ENCODE results near the gene GCK. TPM values are rescaled to one million over a fixed set of nuclear protein-coding genes. Genes with fewer than 3 reads are reported as not detected.
"Not testable (repeated sequence)": the region's sequence is repeated elsewhere in the genome, so short reads cannot be mapped to it uniquely, and the experiment has no call there.

GCK gene
- total RNA-seq, 3 donors from 2014 or later, result 0.48 to 1.6 TPM; not detected in 1

- DNase-seq (ENCODE audit: low spot score in 2 of 2), result no peak
- Histone ChIP-seq H3K27ac (no peak overlapping the region), H3K27me3 (no peaks in the 10 kb centered on the region), H3K9me3 (no peaks in the 10 kb centered on the region), H3K36me3 (no peaks in the 10 kb centered on the region), H3K4me3 (no peak overlapping the region), H3K4me1 (no peaks in the 10 kb centered on the region)
- TF ChIP-seq CTCF (IDR thresholded peaks at IDR 0.05) (no peak), POLR2AphosphoS5 (IDR thresholded peaks at IDR 0.05) (no peak), POLR2A (IDR thresholded peaks at IDR 0.05) (no peak)
- intact Hi-C loops (cut with DNase I; ENCODE audit: low total_unique reads), result no loop called here
Observed at GRCh38 chr7:44173911-44174693, 15.1 kb downstream of the GCK start.

- no peak for TF ChIP-seq POLR2A (IDR thresholded peaks at IDR 0.05)
- no peak for TF ChIP-seq POLR2AphosphoS5 (IDR thresholded peaks at IDR 0.05)
- no peak for TF ChIP-seq CTCF (IDR thresholded peaks at IDR 0.05)
- Histone ChIP-seq H3K4me1 (no peaks in the 10 kb centered on the region), H3K27me3 (no peaks in the 10 kb centered on the region), H3K36me3 (no peaks in the 10 kb centered on the region), H3K27ac (no peak overlapping the region), H3K4me3 (no peak overlapping the region), H3K9me3 (no peaks in the 10 kb centered on the region)
- intact Hi-C loops (cut with DNase I; ENCODE audit: low total_unique reads), result no loop called here
- no peak for DNase-seq (ENCODE audit: low spot score in 2 of 2)
Observed at GRCh38 chr7:44172803-44173424, 16.3 kb downstream of the GCK start.

GRCh38 chr7:44172352-44172751, 16.9 kb downstream of the GCK start:
- no peaks in the 10 kb centered on the region for H3K36me3 ChIP-seq
- H3K27me3 ChIP-seq, result no peaks in the 10 kb centered on the region
- intact Hi-C loops (cut with DNase I; ENCODE audit: low total_unique reads), result no loop called here
- TF ChIP-seq POLR2A (IDR thresholded peaks at IDR 0.05) (no peak), CTCF (IDR thresholded peaks at IDR 0.05) (no peak), POLR2AphosphoS5 (IDR thresholded peaks at IDR 0.05) (no peak)
- H3K4me1 ChIP-seq, result no peaks in the 10 kb centered on the region
- no peak overlapping the region for H3K4me3 ChIP-seq
- H3K27ac ChIP-seq, result no peak overlapping the region
- no peaks in the 10 kb centered on the region for H3K9me3 ChIP-seq
- DNase-seq (ENCODE audit: low spot score in 2 of 2), result no peak

GRCh38 chr7:44171901-44172300, 17.3 kb downstream of the GCK start:
- H3K27me3 ChIP-seq; H3K9me3 ChIP-seq; H3K27ac ChIP-seq; DNase-seq (ENCODE audit: low spot score in 2 of 2); intact Hi-C loops (cut with DNase I; ENCODE audit: low total_unique reads); H3K4me3 ChIP-seq; H3K36me3 ChIP-seq; H3K4me1 ChIP-seq: not testable (repeated sequence)

GRCh38 chr7:44167920-44168319, 21.3 kb downstream of the GCK start:
- no peak overlapping the region for H3K4me3 ChIP-seq
- DNase-seq (ENCODE audit: low spot score in 2 of 2), result no peak
- intact Hi-C loops (cut with DNase I; ENCODE audit: low total_unique reads), result no loop called here
- no peaks in the 10 kb centered on the region for H3K4me1 ChIP-seq
- H3K27ac ChIP-seq, result no peak overlapping the region
- H3K9me3 ChIP-seq, result no peaks in the 10 kb centered on the region
- no peaks in the 10 kb centered on the region for H3K27me3 ChIP-seq
- TF ChIP-seq POLR2AphosphoS5 (IDR thresholded peaks at IDR 0.05), result no peak
- no peak for TF ChIP-seq POLR2A (IDR thresholded peaks at IDR 0.05)
- no peak for TF ChIP-seq CTCF (IDR thresholded peaks at IDR 0.05)
- no peaks in the 10 kb centered on the region for H3K36me3 ChIP-seq

Data from breast epithelium (tissue), 4 donors.